ENCODE data around the gene PPM1H. TPM values are rescaled to one million over a fixed set of nuclear protein-coding genes. Genes with fewer than 3 reads are reported as not detected.

The PPM1H gene
- total and polyA plus RNA-seq, 10 of the 15 experiments (the other 5 are each of a cell fraction or from before 2014, with no cell fraction given): 0.11 to 0.83 (median 0.49) TPM

DNA sequence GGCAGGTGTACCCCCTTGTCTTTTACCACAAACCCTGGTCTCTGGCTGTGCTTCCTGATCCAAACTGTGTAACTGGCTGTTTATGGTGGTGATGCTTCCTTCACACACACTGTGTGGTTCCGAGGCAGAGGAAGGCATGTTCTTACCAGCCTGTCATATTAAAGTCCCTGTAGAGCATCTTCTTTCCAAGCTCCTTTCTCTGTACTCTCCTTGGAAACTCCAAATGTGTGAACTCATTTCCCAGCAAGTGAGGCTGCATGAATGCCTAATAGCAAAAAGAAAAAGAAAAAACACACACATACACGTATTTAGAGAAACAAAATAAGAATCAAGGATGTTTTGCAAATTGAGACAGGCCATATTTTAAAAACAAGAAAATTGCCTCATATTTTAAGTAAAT is 214.9 kb downstream of the PPM1H start:
- WGBS (ENCODE audit: insufficient coverage, insufficient replicate concordance, low lambda C conversion rate, missing lambda C conversion rate): 25% methylated on average over 2 of the region's 2 CpGs
- BruUV-seq (replicated peaks): no TSS peak

DNA sequence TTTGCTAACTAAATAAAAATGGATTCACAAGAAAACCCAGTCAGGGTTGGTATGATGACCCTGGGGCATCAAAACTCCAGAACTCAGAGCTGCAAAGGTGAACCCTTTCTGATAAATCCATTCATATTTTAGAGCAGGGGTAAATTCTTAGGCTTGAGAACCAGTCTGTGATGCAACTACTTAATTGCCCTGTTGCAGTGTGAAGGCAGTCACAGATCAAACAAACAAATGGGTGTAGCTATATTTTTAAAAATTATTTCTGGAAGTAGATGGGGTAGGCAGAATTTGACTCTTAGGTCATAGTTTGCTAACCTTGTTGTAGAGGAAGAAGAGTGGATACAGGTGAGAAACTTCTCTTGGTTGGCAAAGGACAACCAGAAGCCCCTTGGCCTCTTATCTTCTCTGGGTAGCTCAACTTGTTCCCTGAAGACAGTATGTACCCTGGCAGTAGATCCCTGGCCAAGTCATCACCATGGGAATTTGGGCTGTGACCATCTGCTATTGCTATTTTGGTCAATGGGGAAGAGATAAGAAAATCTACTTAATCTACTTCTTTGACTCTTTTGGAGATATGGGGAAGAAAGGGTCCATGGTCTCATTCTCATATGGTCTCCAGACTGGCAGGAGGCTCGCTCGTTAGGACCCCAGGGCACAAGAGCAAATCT is 216.1 kb downstream of the PPM1H start:
- Histone ChIP-seq H3K4me3 (no peak overlapping the region), H3K36me3 (ENCODE audit: control insufficient read depth in 2 of 2, insufficient read depth in 2 of 2, low read length in 1 of 2) (no peaks in the 10 kb centered on the region), H3K9me3 (replicated peaks; ENCODE audit: control insufficient read depth, insufficient read depth, low read length) (no peaks in the 10 kb centered on the region), H3K9ac (ENCODE audit: control insufficient read depth, insufficient read depth, low read length) (no peak overlapping the region), H3K79me2 (ENCODE audit: control insufficient read depth, insufficient read depth, low read length) (no peaks in the 10 kb centered on the region), H2AFZ (ENCODE audit: control insufficient read depth, low read depth, low read length) (no peak overlapping the region), H4K20me1 (ENCODE audit: control insufficient read depth, insufficient read depth) (no peaks in the 10 kb centered on the region), H3K4me1 (ENCODE audit: control insufficient read depth, insufficient read depth, low read length) (no peaks in the 10 kb centered on the region), H3K27ac (ENCODE audit: control insufficient read depth, insufficient read depth) (no peak overlapping the region), H3K4me2 (ENCODE audit: control insufficient read depth, insufficient read depth) (no peak overlapping the region), H3K27me3 (replicated peaks in 1 of 2; ENCODE audit: control insufficient read depth in 2 of 2, insufficient read depth in 2 of 2, low read length in 1 of 2) (no peaks in the 10 kb centered on the region)
- ChIA-PET POLR2A (interaction anchor here (1.5 kb wide), 1 partner anchor 24 kb away, joined by 3 read pairs; no protein-coding TSS in a partner anchor), CTCF (no interaction called here), SMC1A (ENCODE audit: uncharacterized antibody, unreplicated experiment) (interaction anchor here (1.0 to 2.7 kb wide), 4 partner anchors 9 to 137 kb away, joined by 3 to 11 read pairs (median 4); no protein-coding TSS in a partner anchor), RAD21 (ENCODE audit: unreplicated experiment) (no interaction called here)
- in situ Hi-C loops (cut with MboI) (no loop called here), intact Hi-C loops (cut with micrococcal nuclease; ENCODE audit: unreplicated experiment) (no loop called here)
- ATAC-seq (no peak), FAIRE-seq (no peak), DNase-seq (ENCODE audit: low read depth, low spot score) (no peak)
- no TSS peak for BruUV-seq (replicated peaks)
- WGBS (ENCODE audit: insufficient coverage, insufficient replicate concordance, low lambda C conversion rate, missing lambda C conversion rate): 71% methylated on average over 2 of the region's 2 CpGs
- TF ChIP-seq, protein P1, sequence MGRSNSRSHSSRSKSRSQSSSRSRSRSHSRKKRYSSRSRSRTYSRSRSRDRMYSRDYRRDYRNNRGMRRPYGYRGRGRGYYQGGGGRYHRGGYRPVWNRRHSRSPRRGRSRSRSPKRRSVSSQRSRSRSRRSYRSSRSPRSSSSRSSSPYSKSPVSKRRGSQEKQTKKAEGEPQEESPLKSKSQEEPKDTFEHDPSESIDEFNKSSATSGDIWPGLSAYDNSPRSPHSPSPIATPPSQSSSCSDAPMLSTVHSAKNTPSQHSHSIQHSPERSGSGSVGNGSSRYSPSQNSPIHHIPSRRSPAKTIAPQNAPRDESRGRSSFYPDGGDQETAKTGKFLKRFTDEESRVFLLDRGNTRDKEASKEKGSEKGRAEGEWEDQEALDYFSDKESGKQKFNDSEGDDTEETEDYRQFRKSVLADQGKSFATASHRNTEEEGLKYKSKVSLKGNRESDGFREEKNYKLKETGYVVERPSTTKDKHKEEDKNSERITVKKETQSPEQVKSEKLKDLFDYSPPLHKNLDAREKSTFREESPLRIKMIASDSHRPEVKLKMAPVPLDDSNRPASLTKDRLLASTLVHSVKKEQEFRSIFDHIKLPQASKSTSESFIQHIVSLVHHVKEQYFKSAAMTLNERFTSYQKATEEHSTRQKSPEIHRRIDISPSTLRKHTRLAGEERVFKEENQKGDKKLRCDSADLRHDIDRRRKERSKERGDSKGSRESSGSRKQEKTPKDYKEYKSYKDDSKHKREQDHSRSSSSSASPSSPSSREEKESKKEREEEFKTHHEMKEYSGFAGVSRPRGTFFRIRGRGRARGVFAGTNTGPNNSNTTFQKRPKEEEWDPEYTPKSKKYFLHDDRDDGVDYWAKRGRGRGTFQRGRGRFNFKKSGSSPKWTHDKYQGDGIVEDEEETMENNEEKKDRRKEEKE (IDR thresholded peaks at IDR 0.05): no peak
- TF ChIP-seq STAT1 (conservative IDR thresholded peaks at IDR 0.05) (no peak), NBN (IDR thresholded peaks at IDR 0.05) (no peak), SMARCA5 (IDR thresholded peaks at IDR 0.05) (no peak), TBL1XR1 (IDR thresholded peaks at IDR 0.05; ENCODE audit: low read depth, low read length) (no peak), EED (IDR thresholded peaks at IDR 0.05; ENCODE audit: low read depth) (no peak), STAT3 (IDR thresholded peaks at IDR 0.05; ENCODE audit: low read depth, low read length) (no peak), SMC3 (IDR thresholded peaks at IDR 0.05; ENCODE audit: borderline replicate concordance, low read length) (no peak), CHD1 (IDR thresholded peaks at IDR 0.05; ENCODE audit: low read depth, low read length) (no peak), WRNIP1 (IDR thresholded peaks at IDR 0.05; ENCODE audit: borderline replicate concordance, low read depth, low read length) (no peak), MYB (IDR thresholded peaks at IDR 0.05; ENCODE audit: borderline replicate concordance, low read depth, low read length) (no peak)

More for the DNA sequence above, 214.9 kb downstream of the PPM1H start:
- Histone ChIP-seq H3K79me2 (ENCODE audit: control insufficient read depth, insufficient read depth, low read length) (no peaks in the 10 kb centered on the region), H3K27me3 (replicated peaks in 1 of 2; ENCODE audit: control insufficient read depth in 2 of 2, insufficient read depth in 2 of 2, low read length in 1 of 2) (no peaks in the 10 kb centered on the region), H3K4me3 (no peak overlapping the region), H3K27ac (ENCODE audit: control insufficient read depth, insufficient read depth) (no peak overlapping the region), H3K4me1 (ENCODE audit: control insufficient read depth, insufficient read depth, low read length) (no peaks in the 10 kb centered on the region), H4K20me1 (ENCODE audit: control insufficient read depth, insufficient read depth) (no peaks in the 10 kb centered on the region), H3K9me3 (replicated peaks; ENCODE audit: control insufficient read depth, insufficient read depth, low read length) (no peaks in the 10 kb centered on the region), H3K36me3 (ENCODE audit: control insufficient read depth in 2 of 2, insufficient read depth in 2 of 2, low read length in 1 of 2) (no peaks in the 10 kb centered on the region), H2AFZ (ENCODE audit: control insufficient read depth, low read depth, low read length) (no peak overlapping the region), H3K4me2 (ENCODE audit: control insufficient read depth, insufficient read depth) (no peak overlapping the region), H3K9ac (ENCODE audit: control insufficient read depth, insufficient read depth, low read length) (no peak overlapping the region)
- DNase-seq (ENCODE audit: low read depth, low spot score) (no peak), ATAC-seq (no peak), FAIRE-seq (no peak)
- ChIA-PET CTCF (interaction anchor here (0.9 to 1.3 kb wide), 2 partner anchors 10 to 74 kb away, joined by 3 to 6 read pairs; no protein-coding TSS in a partner anchor), POLR2A (no interaction called here), SMC1A (ENCODE audit: uncharacterized antibody, unreplicated experiment) (interaction anchor here (1.4 to 2.7 kb wide), 2 partner anchors 11 to 138 kb away, joined by 3 to 11 read pairs; no protein-coding TSS in a partner anchor), RAD21 (ENCODE audit: unreplicated experiment) (interaction anchor here (0.5 kb wide), 1 partner anchor 1905 kb away, joined by 3 read pairs; no protein-coding TSS in a partner anchor)
- in situ Hi-C loops (cut with MboI): no loop called here
- intact Hi-C loops (cut with micrococcal nuclease; ENCODE audit: unreplicated experiment): no loop called here
- TF ChIP-seq PAX5 (IDR thresholded peaks at IDR 0.05; ENCODE audit: borderline replicate concordance, low read depth, low read length): no peak
- TF ChIP-seq, protein P2, sequence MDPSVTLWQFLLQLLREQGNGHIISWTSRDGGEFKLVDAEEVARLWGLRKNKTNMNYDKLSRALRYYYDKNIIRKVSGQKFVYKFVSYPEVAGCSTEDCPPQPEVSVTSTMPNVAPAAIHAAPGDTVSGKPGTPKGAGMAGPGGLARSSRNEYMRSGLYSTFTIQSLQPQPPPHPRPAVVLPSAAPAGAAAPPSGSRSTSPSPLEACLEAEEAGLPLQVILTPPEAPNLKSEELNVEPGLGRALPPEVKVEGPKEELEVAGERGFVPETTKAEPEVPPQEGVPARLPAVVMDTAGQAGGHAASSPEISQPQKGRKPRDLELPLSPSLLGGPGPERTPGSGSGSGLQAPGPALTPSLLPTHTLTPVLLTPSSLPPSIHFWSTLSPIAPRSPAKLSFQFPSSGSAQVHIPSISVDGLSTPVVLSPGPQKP (IDR thresholded peaks at IDR 0.05; ENCODE audit: low read depth, low read length): no peak
- TF ChIP-seq MYC (IDR thresholded peaks at IDR 0.05; ENCODE audit: insufficient read depth, insufficient read length, insufficient replicate concordance, low read length, severe bottlenecking): no peak
- TF ChIP-seq HDAC6 (IDR thresholded peaks at IDR 0.05; ENCODE audit: unreplicated experiment): no peak
- TF ChIP-seq KAT2A (conservative IDR thresholded peaks at IDR 0.05; ENCODE audit: control insufficient read depth, low read depth, low read length): no peak
- no peak for TF ChIP-seq SMC3 (IDR thresholded peaks at IDR 0.05; ENCODE audit: borderline replicate concordance, low read length)

Data from GM12878 (cell line).